GM18526 (cell line): Measurements from ENCODE around the gene KREMEN2.

Source experiments
- POLR2A ChIP-seq: IDR thresholded peaks from 3 replicates; pipeline ENCODE4 v1.6.1; 2011; ENCODE audit not compliant: insufficient read length; ENCODE audit errors: extremely low read depth

The KREMEN2 gene

DNA sequence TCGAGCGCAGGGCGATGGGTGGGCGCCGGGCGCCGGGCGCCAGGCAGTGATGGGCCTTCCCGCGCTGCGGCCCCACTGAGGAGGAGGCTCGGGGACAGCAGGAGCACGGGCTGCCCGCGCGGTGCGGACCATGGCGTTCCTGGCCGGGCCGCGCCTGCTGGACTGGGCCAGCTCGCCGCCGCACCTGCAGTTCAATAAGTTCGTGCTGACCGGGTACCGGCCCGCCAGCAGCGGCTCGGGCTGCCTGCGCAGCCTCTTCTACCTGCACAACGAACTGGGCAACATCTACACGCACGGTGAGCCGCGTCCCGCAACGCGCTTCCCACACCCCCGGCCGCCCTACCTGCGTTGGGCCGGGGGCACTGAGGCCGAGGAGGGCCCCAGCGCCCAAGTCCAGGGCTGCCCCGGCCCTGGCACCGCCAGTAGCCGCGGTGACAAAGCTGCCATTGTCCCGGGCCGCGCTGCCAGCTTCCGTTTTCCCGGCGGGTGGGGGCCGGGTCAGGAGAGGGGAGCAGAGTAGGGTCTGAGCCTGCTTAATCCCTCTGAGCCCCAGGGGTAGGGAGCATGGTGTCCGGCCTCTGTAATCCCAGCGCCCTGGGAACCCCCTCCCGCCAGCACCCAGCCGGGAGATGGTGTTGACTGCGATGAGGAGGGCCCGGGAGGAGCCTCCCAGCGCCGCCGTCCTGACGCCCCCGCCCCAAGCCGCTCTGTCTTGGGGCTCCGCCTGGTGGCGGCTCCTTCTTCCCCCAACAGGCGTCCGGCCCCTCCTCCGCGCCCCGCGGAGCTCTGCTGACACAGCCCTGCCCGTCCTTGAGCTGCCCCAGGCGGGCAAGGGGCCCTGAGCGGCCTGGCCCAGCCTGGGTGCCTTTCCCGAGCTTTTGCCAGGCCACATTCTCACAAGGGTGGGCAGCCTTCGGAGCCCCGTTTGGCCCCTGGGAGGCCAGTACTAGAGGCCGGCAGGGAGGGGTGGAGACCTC is 5.8 kb downstream of the KREMEN2 start:
- TF ChIP-seq POLR2A = no peak

DNA sequence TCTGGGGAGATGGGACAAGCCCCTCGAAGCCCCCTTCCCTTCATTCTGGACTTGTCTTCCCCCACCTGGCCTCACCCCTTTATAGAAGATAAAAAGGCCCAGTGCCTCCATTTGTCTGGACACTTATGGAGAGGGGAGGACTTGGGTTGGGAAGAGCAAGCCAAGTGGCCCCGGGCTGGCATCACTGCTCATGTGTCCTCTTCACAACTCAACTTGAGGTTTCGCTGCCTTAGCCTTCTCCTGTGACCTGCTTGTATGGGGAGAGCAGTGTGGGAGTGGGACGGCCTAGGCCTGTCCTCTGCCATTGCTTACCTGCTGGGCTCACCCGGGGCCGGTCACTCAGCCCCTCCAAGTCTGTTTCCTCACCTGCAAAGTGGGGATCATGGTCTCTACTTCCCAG is 6.5 kb downstream of the KREMEN2 start:
- no peak for TF ChIP-seq POLR2A

DNA sequence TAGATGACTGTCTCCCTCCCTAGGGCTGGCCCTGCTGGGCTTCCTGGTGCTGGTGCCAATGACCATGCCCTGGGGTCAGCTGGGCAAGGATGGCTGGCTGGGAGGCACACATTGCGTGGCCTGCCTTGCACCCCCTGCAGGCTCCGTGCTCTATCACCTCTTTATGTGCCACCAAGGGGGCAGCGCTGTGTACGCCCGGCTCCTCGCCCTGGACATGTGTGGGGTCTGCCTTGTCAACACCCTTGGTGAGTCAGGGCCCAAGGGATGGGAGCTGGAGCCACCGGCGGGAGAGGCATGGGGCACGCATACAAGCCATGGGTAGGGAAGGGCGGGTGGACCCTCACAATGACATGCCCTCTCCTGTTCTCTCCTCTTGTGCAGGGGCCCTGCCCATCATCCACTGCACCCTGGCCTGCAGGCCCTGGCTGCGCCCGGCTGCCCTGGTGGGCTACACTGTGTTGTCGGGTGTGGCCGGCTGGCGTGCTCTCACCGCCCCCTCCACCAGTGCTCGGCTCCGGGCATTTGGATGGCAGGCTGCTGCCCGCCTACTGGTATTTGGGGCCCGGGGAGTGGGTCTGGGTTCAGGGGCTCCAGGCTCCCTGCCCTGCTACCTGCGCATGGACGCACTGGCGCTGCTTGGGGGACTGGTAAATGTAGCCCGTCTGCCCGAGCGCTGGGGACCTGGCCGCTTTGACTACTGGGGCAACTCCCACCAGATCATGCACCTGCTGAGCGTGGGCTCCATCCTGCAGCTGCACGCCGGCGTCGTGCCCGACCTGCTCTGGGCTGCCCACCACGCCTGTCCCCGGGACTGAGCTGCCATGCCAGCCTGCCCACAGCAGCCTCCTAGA is 7.3 kb downstream of the KREMEN2 start:
- peak; percentile 17 for TF ChIP-seq POLR2A

DNA sequence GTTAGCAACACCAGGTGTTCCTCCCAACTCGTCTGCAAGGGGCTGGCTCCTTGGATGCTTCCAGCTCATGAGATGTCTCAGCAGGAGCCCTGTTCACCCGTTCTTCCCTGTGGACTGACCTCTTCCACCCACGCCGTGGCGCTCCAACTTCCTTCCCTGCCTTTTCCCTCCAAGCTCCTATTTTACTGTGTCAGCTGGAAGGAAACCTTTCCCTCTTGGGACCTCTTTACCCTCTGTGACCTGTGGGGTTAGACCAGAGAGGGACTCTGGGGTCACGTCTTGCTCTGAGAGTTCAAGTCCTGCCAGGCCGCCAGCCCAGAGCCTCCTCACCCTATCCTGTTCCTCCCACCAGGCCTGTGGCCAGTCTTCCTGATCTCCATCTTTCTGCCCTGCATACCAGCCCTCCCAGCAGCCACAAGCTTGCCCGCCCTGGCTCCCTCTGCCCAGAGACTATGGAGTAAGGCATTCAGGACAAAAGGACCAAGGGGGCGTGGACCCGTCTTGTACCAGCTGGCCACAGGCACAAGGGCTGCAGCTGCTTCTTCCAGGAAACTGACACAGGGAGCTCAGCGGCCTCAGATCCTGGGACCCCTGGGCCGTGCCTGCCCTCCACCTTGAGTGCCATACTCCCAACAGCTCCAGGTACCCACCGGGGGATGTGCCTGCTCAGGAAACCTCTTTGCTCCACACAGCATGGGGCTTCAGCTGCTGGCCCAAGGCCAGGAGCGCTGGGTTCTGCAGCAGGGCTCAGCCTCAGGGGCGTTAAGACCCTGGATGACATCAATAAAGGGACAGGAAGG is 8.1 kb downstream of the KREMEN2 start:
- peak; percentile 7 for TF ChIP-seq POLR2A

DNA sequence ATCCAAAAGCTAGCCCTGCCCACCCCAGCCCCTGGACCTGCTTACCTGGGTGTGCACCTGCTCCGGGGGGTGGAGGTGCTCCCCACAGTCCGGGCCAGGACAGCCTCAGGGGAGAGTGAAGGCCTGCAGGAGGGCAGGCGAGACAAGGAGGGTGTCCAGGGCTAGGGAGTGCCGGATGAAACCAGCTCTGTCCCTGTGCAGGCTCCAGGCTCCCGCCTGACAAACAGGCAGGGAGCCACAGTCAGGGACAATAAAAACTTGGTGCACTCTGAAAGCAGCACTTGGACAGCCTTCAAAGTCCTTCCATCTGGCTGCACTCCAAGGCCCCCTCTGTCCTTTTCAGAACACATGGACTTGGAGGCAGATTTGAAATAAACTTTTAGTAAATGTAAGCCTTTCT is 9.0 kb downstream of the KREMEN2 start:
- no peak for TF ChIP-seq POLR2A

DNA sequence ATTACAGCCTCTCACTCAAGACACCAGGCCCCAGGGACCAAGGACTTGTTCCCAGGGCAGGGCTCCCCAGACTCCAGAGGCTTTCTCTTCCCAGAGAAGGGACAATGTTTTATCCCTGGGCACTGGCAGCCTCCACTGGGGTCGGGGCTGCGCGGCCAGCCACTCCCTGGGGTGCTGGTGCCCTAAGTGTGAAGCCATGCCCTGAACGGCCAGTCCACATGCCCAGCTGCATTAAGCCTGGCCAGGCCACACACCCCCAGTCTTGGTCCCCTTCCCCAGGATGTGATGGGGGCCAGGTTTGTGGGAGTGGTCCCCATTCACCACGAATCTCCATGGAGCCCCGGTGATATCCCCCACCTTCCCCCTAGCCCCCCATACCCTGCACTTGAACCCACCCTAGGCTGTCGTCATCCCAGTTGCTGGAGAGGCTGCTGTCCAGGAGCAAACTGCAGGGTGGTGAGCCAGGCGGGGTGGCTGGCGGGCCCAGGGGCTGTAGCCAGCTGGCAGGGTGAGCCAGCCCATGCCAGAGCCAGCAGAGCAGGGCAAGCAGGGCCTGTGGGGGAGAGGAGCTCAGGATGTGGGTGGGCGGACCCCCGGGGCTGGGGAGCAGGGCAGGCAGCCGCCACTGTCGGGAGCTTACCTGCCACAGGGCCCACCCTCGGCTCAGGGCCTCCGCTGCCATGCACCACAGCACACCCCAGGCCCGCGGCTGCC is 9.7 kb downstream of the KREMEN2 start:
- TF ChIP-seq POLR2A = no peak

DNA sequence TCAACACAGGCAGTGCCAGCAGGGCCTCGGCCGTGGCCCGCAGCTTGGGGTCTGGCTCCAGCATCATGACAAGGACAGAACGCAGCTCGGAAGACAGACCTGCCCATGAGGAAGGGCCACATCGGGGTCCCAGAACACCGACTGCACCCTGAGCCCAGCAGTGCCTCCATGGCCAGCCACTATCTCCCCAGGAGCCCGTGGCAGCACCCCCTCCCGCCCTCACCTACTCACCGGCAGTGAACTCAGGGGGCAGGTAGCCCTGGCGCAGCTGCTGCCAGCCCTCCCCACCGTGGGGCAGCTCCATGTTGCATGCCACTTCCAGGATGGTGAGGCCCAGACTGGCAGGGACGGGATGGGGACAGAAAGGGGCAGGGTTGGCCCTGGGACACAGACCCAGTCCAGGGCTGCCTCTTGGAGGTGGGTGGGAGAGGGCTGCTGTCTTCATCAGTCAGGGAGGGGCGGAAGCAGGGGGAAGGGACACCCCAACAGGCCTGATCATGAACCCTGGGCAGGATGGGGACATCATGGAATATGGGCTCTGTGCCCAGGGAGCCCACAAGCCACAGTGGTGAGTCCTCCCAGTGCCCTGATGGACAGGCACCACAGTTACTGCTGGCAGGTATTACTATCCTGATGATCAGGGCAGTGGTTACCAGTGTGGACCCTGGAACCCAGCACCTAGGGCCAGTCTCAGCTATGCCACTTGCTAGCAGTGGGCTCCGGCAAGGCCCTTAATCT is 10.4 kb downstream of the KREMEN2 start:
- TF ChIP-seq POLR2A = no peak

DNA sequence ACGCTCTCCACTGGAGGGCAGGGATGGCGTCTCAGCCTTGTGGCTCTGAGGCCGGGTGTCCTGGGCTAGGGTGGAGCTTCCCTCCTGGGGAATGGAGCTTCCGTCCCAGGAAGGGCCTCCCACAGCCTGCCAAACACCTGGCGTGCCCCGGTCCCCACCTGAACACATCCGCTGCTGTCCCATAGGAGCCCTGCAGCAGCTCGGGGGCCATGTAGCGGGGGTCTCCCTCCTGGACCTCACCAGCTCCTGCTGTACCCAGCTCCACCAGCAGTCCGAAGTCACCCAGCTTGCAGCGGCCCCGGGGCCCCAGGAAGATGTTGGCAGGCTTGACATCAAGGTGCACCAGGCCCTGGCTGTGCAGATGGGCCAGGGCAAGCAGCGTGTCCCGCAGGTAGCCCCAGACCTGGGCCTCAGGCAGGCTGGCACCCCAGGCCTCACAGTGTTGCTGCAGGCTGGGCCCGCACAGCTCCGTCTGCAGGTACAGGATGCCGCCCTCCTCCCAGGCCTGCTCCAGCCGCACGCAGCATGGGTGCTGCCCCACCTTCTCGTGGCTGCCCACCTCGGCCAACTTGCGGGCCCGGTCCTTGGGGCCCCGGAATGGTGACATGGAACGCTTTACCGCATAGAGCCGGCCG is 11.2 kb downstream of the KREMEN2 start:
- TF ChIP-seq POLR2A = no peak

DNA sequence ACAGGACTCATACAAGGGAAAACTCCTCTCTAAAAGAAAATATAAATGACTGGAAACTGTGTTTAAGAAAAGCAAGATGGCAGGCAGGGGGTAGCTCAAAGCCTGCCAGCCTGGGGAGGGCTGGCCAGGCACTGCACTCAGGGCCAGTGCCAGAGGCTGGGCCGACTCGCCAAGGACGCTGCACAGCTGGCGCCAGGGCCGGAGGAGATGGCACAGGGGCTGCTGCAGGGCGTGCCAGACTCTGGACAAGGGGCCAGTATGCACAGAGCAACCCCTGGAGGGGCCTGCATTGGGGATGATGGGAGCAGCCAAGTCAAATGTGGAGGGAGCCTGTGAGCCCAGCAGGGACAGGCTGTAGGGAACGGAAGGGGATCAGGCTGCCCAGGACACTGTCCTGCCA is 12.1 kb downstream of the KREMEN2 start:
- no peak for TF ChIP-seq POLR2A

DNA sequence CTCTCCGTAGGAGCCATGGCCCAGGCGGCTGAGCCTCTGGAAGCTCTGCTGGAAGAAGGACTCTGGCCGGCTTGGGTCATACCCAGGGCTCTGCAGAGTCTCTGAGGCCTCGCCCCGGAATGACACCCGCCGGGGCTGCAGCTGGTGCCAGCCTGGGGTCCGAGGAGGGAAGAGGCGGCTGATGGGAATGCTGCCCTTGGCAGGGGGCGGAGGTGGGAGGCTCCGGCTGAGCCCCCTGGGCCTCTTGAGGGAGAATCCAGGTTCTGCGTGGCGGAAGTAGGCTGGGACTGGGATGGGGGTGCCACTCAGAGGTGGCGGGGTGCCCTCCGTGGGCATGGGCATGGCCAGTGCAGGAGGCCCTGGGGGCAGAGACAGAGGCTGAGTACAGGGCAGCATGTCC is 12.6 kb downstream of the KREMEN2 start:
- no peak for TF ChIP-seq POLR2A

DNA sequence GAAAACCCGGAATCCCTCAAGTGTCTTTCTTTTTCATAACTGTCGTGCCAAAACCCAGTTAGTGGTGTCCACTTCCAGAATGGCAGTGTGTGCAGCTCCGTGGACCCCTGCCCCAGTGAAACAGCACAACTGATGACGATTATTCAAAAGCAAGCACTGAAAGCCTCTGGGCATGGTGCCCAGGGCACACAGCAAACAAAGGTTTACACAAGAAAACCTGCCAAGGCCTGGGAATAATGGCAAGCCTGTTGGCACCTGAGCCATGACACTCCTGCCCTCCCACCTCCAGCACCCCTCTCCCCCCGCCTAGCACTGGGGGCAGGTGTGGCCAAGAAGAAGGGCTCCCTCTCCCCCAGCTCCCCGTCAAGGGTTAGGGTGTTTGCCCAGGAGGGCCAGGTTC is 13.4 kb downstream of the KREMEN2 start:
- no peak for TF ChIP-seq POLR2A

DNA sequence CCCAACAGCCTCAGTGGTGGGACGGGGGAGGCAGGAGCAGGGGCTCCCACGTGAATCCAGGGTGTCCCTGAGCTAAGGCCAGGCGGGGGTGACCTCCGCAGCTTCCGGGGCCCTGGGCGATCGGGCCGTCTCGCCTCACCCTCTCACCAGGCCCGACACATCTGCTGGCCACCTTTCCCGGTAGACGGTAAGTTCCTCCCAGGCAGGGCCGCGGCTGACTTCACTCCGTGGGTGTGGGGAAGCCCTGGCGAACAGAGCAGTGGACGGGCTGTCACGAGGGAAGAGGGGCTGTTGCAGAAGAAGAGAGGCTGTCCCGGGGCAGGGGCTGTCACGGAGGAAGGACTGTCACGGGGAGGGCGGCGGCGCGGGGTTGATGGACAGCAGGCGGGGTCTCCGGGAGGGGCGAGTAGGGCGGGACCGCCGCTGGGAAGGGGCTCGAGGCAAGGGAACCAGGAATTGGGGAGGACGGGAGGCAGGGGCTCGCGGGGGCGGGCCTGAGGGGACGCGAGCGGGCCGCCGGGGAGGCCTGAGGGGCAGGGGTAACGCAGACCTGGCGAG is 15.7 kb downstream of the KREMEN2 start:
- TF ChIP-seq POLR2A = no peak
